GM18858 (cell line): ENCODE data around the gene LPIN3.

Source experiments
- ATAC-seq: cut with Tn5 transposase; IDR thresholded peaks from one replicate; pipeline ENCODE4 v1.9.1; 2021; ENCODE audit not compliant: unreplicated experiment

LPIN3 gene

GRCh38 chr20:41318271-41318649 is 22.4 kb upstream of the LPIN3 start:
- no peak for ATAC-seq

- ATAC-seq: no peak
Measured at GRCh38 chr20:41320441-41320840, 20.2 kb upstream of the LPIN3 start.

- no peak for ATAC-seq
Measured at GRCh38 chr20:41320976-41321375, 19.6 kb upstream of the LPIN3 start.

- no peak for ATAC-seq
Measured at GRCh38 chr20:41327178-41327577, 13.4 kb upstream of the LPIN3 start.

- ATAC-seq: no peak
Measured at GRCh38 chr20:41329435-41330342, 10.9 kb upstream of the LPIN3 start.

GRCh38 chr20:41330343-41330720 is 10.3 kb upstream of the LPIN3 start:
- ATAC-seq: no peak

- ATAC-seq: no peak
Measured at GRCh38 chr20:41330941-41331340, 9.7 kb upstream of the LPIN3 start.

- ATAC-seq: no peak
Measured at GRCh38 chr20:41331731-41332130, 8.9 kb upstream of the LPIN3 start.

- no peak for ATAC-seq
Measured at GRCh38 chr20:41334036-41334435, 6.6 kb upstream of the LPIN3 start.

- ATAC-seq: no peak
Measured at GRCh38 chr20:41334443-41335421, 5.9 kb upstream of the LPIN3 start.

- ATAC-seq: no peak
Measured at GRCh38 chr20:41335591-41335990, 5.0 kb upstream of the LPIN3 start.

- ATAC-seq: no peak
Measured at GRCh38 chr20:41336711-41337492, 3.7 kb upstream of the LPIN3 start.

GRCh38 chr20:41339957-41340326 is 679 bp upstream of the LPIN3 start:
- peak; percentile 57 for ATAC-seq

GRCh38 chr20:41342474-41343464 is 2.1 kb downstream of the LPIN3 start:
- ATAC-seq: no peak

- no peak for ATAC-seq
Measured at GRCh38 chr20:41344477-41344876, 3.9 kb downstream of the LPIN3 start.

- ATAC-seq: no peak
Measured at GRCh38 chr20:41344938-41345728, 4.5 kb downstream of the LPIN3 start.

- ATAC-seq: no peak
Measured at GRCh38 chr20:41345729-41346067, 5.1 kb downstream of the LPIN3 start.

GRCh38 chr20:41347523-41348429 is 7.2 kb downstream of the LPIN3 start:
- ATAC-seq: no peak
